T1000 (cell line): Measurements from ENCODE around the gene BYSL.

Experiments used
- DNase-seq: peaks from one replicate; lab custom pipeline; 2025; ENCODE audit warnings: mixed read lengths; lab: John Stamatoyannopoulos, UW

Gene BYSL

GRCh38 chr6:41976794-41977484, 55.6 kb downstream of the BYSL start:
- DNase-seq: no peak
